Lower leg skin (tissue), 4 donors: ENCODE measurements around the gene POLR2L. TPM values are rescaled to one million over a fixed set of nuclear protein-coding genes. Genes with fewer than 3 reads are reported as not detected.

ENCODE experiments used
- DNase-seq, 2 donors: peaks; one replicate each; pipeline ENCODE4 v3.0.0-alpha.2; 2019; ENCODE audit warnings: low spot score in 2 of 2
- H3K4me3 ChIP-seq: fragments of 200-600 bp; sonication (generic); 2 replicates; pipeline ENCODE4 v1.5.1; 2017; ENCODE audit warnings: mild to moderate bottlenecking, low read depth; ENCODE audit not compliant: poor library complexity, severe bottlenecking
- POLR2A ChIP-seq, 2 donors: fragments of 450-650 bp; IDR thresholded peaks; one replicate each; pipeline ENCODE4 v1.6.1; 2016 to 2017; ENCODE audit warnings: antibody characterized with exemption in 2 of 2, mild to moderate bottlenecking in 1 of 2, moderate library complexity in 1 of 2
- WGBS, 2 donors: methylation state at CpG; one replicate each; pipeline ENCODE4 v1.1.5; 2018; 5-methylcytosine and 5-hydroxymethylcytosine counted together
- intact Hi-C: fragments of 100-400 bp; cut with DNase I; formaldehyde crosslinking; loops from one replicate; pipeline ENCODE4 v1.15.0; 2023; ENCODE audit warnings: low total_unique reads
- total RNA-seq, 4 donors: library from RNA; depleted of rRNA; stranded (reverse); fragments of >200 nt; gene quantifications; one replicate each; pipeline ENCODE4 v1.1.0, GENCODE V29; 2016
- TF ChIP-seq, protein P1 (sequence below), 3 donors: fragments of 450-650 bp; IDR thresholded peaks; one replicate each; pipeline ENCODE4 v1.5.1; 2016; ENCODE audit warnings: antibody characterized with exemption in 3 of 3, mild to moderate bottlenecking in 3 of 3, moderate library complexity in 2 of 3

Gene POLR2L
- total RNA-seq, 4 donors from 2014 or later = 39.1 to 61.2 (median 51.4) TPM

GRCh38 chr11:855330-855674 lies 13.0 kb upstream of the POLR2L start:
- H3K4me3 ChIP-seq = no peak overlapping the region
- WGBS, 2 donors = 81 to 89% methylated on average over 7 of the region's 7 CpGs
- intact Hi-C loops = no loop called here
- DNase-seq = no peak
- TF ChIP-seq POLR2A (IDR thresholded peaks at IDR 0.05) = no peak
- TF ChIP-seq, protein P1, sequence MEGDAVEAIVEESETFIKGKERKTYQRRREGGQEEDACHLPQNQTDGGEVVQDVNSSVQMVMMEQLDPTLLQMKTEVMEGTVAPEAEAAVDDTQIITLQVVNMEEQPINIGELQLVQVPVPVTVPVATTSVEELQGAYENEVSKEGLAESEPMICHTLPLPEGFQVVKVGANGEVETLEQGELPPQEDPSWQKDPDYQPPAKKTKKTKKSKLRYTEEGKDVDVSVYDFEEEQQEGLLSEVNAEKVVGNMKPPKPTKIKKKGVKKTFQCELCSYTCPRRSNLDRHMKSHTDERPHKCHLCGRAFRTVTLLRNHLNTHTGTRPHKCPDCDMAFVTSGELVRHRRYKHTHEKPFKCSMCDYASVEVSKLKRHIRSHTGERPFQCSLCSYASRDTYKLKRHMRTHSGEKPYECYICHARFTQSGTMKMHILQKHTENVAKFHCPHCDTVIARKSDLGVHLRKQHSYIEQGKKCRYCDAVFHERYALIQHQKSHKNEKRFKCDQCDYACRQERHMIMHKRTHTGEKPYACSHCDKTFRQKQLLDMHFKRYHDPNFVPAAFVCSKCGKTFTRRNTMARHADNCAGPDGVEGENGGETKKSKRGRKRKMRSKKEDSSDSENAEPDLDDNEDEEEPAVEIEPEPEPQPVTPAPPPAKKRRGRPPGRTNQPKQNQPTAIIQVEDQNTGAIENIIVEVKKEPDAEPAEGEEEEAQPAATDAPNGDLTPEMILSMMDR (IDR thresholded peaks at IDR 0.05) = no peak

DNA sequence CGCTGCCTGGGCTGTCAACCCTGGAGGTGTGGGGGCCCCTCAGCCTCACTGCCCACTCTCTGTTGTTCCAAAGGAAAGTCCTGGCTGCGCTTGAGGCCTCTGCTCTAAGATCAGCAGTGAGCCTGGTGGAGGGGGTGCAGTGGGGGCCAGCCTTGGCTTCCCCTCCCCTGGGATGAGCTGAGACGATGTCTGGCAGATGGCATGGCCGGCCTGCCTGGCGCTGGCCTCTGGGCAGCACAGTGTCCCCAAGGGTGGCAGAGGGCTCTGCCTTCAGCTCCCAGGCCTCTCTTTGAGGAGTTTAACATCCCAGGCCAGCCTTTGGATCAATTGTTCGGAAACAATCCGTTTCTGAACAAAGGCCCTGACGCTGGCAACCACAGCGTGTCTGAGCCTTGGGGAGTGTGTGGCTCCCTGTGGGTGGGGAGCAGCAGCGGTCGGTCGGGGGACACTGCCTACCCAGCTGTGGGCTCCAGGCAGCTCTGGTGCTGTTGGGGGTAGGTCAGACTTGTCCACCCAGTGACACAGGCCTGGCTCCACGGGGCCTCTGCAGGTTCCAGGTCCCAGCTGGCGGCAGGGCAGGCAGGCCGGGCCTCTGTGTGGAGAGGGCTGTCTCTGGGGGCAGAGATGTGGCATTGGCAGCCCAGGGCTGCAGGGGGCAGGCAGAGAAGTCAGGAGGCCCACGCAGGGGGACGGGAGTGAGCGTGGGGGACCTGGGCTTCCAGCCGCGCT lies 12.4 kb upstream of the POLR2L start:
- intact Hi-C loops = no loop called here
- H3K4me3 ChIP-seq = no peak overlapping the region
- TF ChIP-seq, protein P1 (IDR thresholded peaks at IDR 0.05) = no peak
- no peak for TF ChIP-seq POLR2A (IDR thresholded peaks at IDR 0.05)
- DNase-seq = no peak
- 77 to 84% methylated on average over 14 to 18 of the region's 20 CpGs for WGBS, 2 donors

- WGBS, 2 donors = 90 to 94% methylated on average over 21 to 27 of the region's 27 CpGs
- DNase-seq = no peak
- no peak for TF ChIP-seq POLR2A (IDR thresholded peaks at IDR 0.05)
- TF ChIP-seq, protein P1 (IDR thresholded peaks at IDR 0.05) = no peak
- no peak overlapping the region for H3K4me3 ChIP-seq
- intact Hi-C loops = no loop called here
These were observed 11.5 kb upstream of the POLR2L start for GRCh38 chr11:853682-854448.

GRCh38 chr11:852762-853161 lies 10.4 kb upstream of the POLR2L start:
- 85 to 91% methylated on average over 13 to 15 of the region's 15 CpGs for WGBS, 2 donors
- TF ChIP-seq POLR2A (IDR thresholded peaks at IDR 0.05) = no peak
- TF ChIP-seq, protein P1 (IDR thresholded peaks at IDR 0.05) = no peak
- no peak overlapping the region for H3K4me3 ChIP-seq
- DNase-seq = no peak
- intact Hi-C loops = no loop called here

GRCh38 chr11:850775-851763 lies 8.7 kb upstream of the POLR2L start:
- DNase-seq = no peak
- 74 to 85% methylated on average over 23 to 27 of the region's 28 CpGs for WGBS, 2 donors
- intact Hi-C loops = no loop called here
- H3K4me3 ChIP-seq = no peak overlapping the region
- TF ChIP-seq, protein P1 (IDR thresholded peaks at IDR 0.05) = no peak
- no peak for TF ChIP-seq POLR2A (IDR thresholded peaks at IDR 0.05)
